Measurements from ENCODE around the gene PLCB1.

- TF ChIP-seq CTCF (conservative IDR thresholded peaks at IDR 0.05) (no peak), EZH2 (IDR thresholded peaks at IDR 0.05; ENCODE audit: low read depth) (no peak)
These were observed 515.9 kb downstream of the PLCB1 start for GRCh38 chr20:8647961-8648441.

Measured in PC-9 (cell line).